Measurements from ENCODE around the gene YIF1A. TPM values are rescaled to one million over a fixed set of nuclear protein-coding genes. Genes with fewer than 3 reads are reported as not detected.

Gene YIF1A
- total RNA-seq, 1 donor, result 182 TPM

DNA sequence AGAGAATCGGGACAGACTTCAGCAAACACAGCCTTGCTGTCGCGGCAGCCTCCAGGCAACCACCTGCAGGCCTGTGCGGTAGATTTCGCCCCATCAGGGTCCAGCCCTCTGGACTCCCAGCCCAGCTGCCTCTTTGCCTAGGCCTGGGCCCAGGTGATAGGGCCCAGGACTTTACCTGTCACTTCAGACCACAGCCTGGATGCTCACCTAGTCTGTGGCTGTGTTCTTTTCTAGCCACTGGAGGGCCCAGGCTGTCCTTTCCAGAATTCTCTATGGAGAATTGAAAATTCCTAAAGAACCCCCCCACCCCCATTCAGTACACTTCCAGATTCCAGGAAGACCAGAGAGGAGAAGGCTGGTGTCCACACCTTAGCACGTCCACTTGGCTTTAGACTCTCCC is 51.1 kb downstream of the YIF1A start:
- H3K79me2 ChIP-seq (ENCODE audit: insufficient read depth, low read length), result no peaks in the 10 kb centered on the region
- peak; percentile 45 for DNase-seq (ENCODE audit: insufficient read length, low spot score, missing footprints)
- H3K27me3 ChIP-seq (ENCODE audit: insufficient read depth, low read length), result no peaks in the 10 kb centered on the region
- TF ChIP-seq, protein P1, sequence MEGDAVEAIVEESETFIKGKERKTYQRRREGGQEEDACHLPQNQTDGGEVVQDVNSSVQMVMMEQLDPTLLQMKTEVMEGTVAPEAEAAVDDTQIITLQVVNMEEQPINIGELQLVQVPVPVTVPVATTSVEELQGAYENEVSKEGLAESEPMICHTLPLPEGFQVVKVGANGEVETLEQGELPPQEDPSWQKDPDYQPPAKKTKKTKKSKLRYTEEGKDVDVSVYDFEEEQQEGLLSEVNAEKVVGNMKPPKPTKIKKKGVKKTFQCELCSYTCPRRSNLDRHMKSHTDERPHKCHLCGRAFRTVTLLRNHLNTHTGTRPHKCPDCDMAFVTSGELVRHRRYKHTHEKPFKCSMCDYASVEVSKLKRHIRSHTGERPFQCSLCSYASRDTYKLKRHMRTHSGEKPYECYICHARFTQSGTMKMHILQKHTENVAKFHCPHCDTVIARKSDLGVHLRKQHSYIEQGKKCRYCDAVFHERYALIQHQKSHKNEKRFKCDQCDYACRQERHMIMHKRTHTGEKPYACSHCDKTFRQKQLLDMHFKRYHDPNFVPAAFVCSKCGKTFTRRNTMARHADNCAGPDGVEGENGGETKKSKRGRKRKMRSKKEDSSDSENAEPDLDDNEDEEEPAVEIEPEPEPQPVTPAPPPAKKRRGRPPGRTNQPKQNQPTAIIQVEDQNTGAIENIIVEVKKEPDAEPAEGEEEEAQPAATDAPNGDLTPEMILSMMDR (IDR thresholded peaks at IDR 0.05; ENCODE audit: extremely low read depth, low read depth, low read length), result no peak
- no peak overlapping the region for H3K4me2 ChIP-seq (ENCODE audit: insufficient read depth, low read length)
- H3K4me1 ChIP-seq (ENCODE audit: insufficient read depth, low read length), result no peaks in the 10 kb centered on the region
- H4K20me1 ChIP-seq (ENCODE audit: insufficient read depth, low read length), result no peaks in the 10 kb centered on the region
- no peak overlapping the region for H3K4me3 ChIP-seq (ENCODE audit: insufficient read depth, low read length)
- no peak overlapping the region for H2AFZ ChIP-seq (ENCODE audit: low read length)
- H3K36me3 ChIP-seq (ENCODE audit: insufficient read depth, low read length), result peaks cover 63% of the 10 kb centered on the region
- H3K9me3 ChIP-seq (ENCODE audit: low read depth, low read length), result no peaks in the 10 kb centered on the region
- no peak overlapping the region for H3K27ac ChIP-seq (ENCODE audit: low read depth, low read length)

DNA sequence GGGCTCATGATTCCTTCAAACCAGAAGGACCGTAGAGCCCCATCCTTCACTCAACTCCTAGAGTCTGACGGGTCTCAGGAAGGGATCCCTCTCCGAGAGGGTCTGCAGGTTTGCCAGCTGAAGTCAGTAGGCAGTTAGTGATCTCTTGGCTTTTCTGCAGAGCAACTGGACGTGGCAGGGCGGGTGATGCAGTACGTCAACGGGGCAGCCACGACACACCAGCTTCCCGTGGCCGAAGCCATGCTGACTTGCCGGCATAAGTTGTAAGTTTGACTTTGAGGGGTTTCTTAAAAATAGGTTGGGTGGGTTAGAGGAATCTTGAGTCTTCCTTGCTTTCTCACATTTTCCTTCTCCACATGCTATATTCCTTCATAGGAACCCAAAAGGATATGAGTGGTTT is 53.8 kb downstream of the YIF1A start:
- no peaks in the 10 kb centered on the region for H3K9me3 ChIP-seq (ENCODE audit: low read depth, low read length)
- H3K36me3 ChIP-seq (ENCODE audit: insufficient read depth, low read length), result peaks cover 66% of the 10 kb centered on the region
- DNase-seq (ENCODE audit: insufficient read length, low spot score, missing footprints), result peak; percentile 58
- H3K79me2 ChIP-seq (ENCODE audit: insufficient read depth, low read length), result no peaks in the 10 kb centered on the region
- H3K27ac ChIP-seq (ENCODE audit: low read depth, low read length), result no peak overlapping the region
- H4K20me1 ChIP-seq (ENCODE audit: insufficient read depth, low read length), result no peaks in the 10 kb centered on the region
- no peak overlapping the region for H3K4me2 ChIP-seq (ENCODE audit: insufficient read depth, low read length)
- TF ChIP-seq, protein P1 (IDR thresholded peaks at IDR 0.05; ENCODE audit: extremely low read depth, low read depth, low read length), result no peak
- no peak overlapping the region for H3K4me3 ChIP-seq (ENCODE audit: insufficient read depth, low read length)
- H3K4me1 ChIP-seq (ENCODE audit: insufficient read depth, low read length), result no peaks in the 10 kb centered on the region
- no peak overlapping the region for H2AFZ ChIP-seq (ENCODE audit: low read length)
- no peaks in the 10 kb centered on the region for H3K27me3 ChIP-seq (ENCODE audit: insufficient read depth, low read length)

Other genes with a start within 250 kb of the YIF1A start
- gene GAL3ST3, start 240.0 kb downstream of the YIF1A start, total RNA-seq, result not detected in 2 replicates
- gene SF3B2, start 236.8 kb downstream of the YIF1A start, total RNA-seq, result 131 and 164 TPM in 2 replicates
- 38.0 and 39.8 TPM in 2 replicates for gene PACS1, start 218.9 kb downstream of the YIF1A start, total RNA-seq
- 21.7 and 33.9 TPM in 2 replicates for gene KLC2, start 31.4 kb downstream of the YIF1A start, total RNA-seq
- 75.3 and 75.4 TPM in 2 replicates for gene RAB1B, start 20.5 kb downstream of the YIF1A start, total RNA-seq
- gene CNIH2, start 11.0 kb downstream of the YIF1A start, total RNA-seq, result under 0.01 TPM in 1 of 2 replicates, not detected in the other
- gene TMEM151A, start 2.8 kb upstream of the YIF1A start, total RNA-seq, result 0.29 and 0.36 TPM in 2 replicates
- 103 and 107 TPM in 2 replicates for gene CD248, start 27.9 kb upstream of the YIF1A start, total RNA-seq
- gene RIN1, start 47.3 kb upstream of the YIF1A start, total RNA-seq, result 27.1 and 31.8 TPM in 2 replicates
- gene BRMS1, start 56.0 kb upstream of the YIF1A start, total RNA-seq, result 43.0 and 43.1 TPM in 2 replicates
- gene B4GAT1, start 58.5 kb upstream of the YIF1A start, total RNA-seq, result 20.6 and 21.2 TPM in 2 replicates
- gene SLC29A2, start 82.6 kb upstream of the YIF1A start, total RNA-seq, result under 0.01 and 0.29 TPM in 2 replicates
- 0.36 TPM in 1 of 2 replicates, not detected in the other for gene NPAS4, start 131.9 kb upstream of the YIF1A start, total RNA-seq
- gene MRPL11, start 149.7 kb upstream of the YIF1A start, total RNA-seq, result 31.5 and 33.3 TPM in 2 replicates
- gene PELI3, start 177.8 kb upstream of the YIF1A start, total RNA-seq, result 18.9 and 19.2 TPM in 2 replicates
- gene DPP3, start 191.3 kb upstream of the YIF1A start, total RNA-seq, result 35.8 and 36.5 TPM in 2 replicates
- 39.2 and 43.8 TPM in 2 replicates for gene BBS1, start 221.5 kb upstream of the YIF1A start, total RNA-seq